B cell (primary cell): ENCODE measurements around the gene YIPF5. TPM values are rescaled to one million over a fixed set of nuclear protein-coding genes. Genes with fewer than 3 reads are reported as not detected.

ENCODE experiments used
- ATAC-seq: fragments of 200-7000 bp; cut with Tn5 transposase; one replicate; pipeline ENCODE4 v1.10.0; 2021; ENCODE audit warnings: low read depth, mild to moderate bottlenecking, moderate number of reproducible peaks, moderate library complexity
- CTCF ChIA-PET: fragments of 350-600 bp; sonication (Branson Sonifier 250); formaldehyde crosslinking; loops from one replicate; lab custom pipeline; 2021; ENCODE audit warnings: antibody characterized with exemption, inconsistent platforms; lab: Charles Lee
- POLR2A ChIA-PET: fragments of 350-600 bp; sonication (Branson Sonifier 250); formaldehyde crosslinking; loops from one replicate; lab custom pipeline; 2021; ENCODE audit warnings: antibody characterized with exemption; lab: Charles Lee
- DNase-seq: peaks from one replicate; pipeline ENCODE4 v3.0.0; 2013
- H2AFZ ChIP-seq: 2 replicates; pipeline ENCODE4 v1.6.1; 2012; ENCODE audit warnings: mild to moderate bottlenecking, low read depth, low read length; ENCODE audit not compliant: insufficient read depth, poor library complexity, severe bottlenecking
- H3K27ac ChIP-seq, 2 donors: 1 replicate in 1 of 2; 2 replicates in 1 of 2; pipeline ENCODE4 v1.5.1; 2012 to 2013; ENCODE audit warnings: low read length in 2 of 2, mild to moderate bottlenecking in 2 of 2, moderate library complexity in 1 of 2
- H3K27me3 ChIP-seq, 4 experiments: fragments of 200-600 bp in 1 of 4; sonication (generic) in 1 of 4; replicated peaks in 1 of 4; 1 replicate in 2 of 4; 2 replicates in 2 of 4; pipeline versions ENCODE4 v1.6.1 to v1.7.0; 2013 to 2016; ENCODE audit warnings: low read length in 3 of 4, mild to moderate bottlenecking in 2 of 4, mixed read lengths in 1 of 4, moderate library complexity in 1 of 4; ENCODE audit not compliant: insufficient read depth in 4 of 4, control insufficient read depth in 3 of 4; ENCODE audit errors: control extremely low read depth in 1 of 4
- H3K36me3 ChIP-seq, 2 experiments: replicated peaks in 1 of 2; 1 replicate in 1 of 2; 2 replicates in 1 of 2; pipeline versions ENCODE4 v1.6.1 to v1.7.1; 2013; ENCODE audit warnings: low read length in 1 of 2; ENCODE audit not compliant: insufficient read depth in 2 of 2, control insufficient read depth in 1 of 2; ENCODE audit errors: control extremely low read depth in 1 of 2, extremely low read depth in 1 of 2
- H3K4me1 ChIP-seq, 2 donors: fragments of 200-600 bp in 1 of 2; sonication (generic) in 1 of 2; 1 replicate in 1 of 2; 2 replicates in 1 of 2; pipeline versions ENCODE4 v1.5.1 to v1.6.1; 2013 to 2017; ENCODE audit warnings: low read length in 2 of 2; ENCODE audit not compliant: control insufficient read depth in 2 of 2, insufficient read depth in 2 of 2
- H3K4me2 ChIP-seq: replicated peaks from 2 replicates; pipeline ENCODE3; 2012; ENCODE audit warnings: mild to moderate bottlenecking, low read depth, low read length; ENCODE audit not compliant: poor library complexity, severe bottlenecking
- H3K4me3 ChIP-seq, 5 experiments: fragments of 200-600 bp in 1 of 5; sonication (generic) in 1 of 5; 1 replicate in 3 of 5; 2 replicates in 2 of 5; pipeline versions ENCODE4 v1.5.1 to v1.7.0; 2011 to 2016; ENCODE audit warnings: low read length in 4 of 5, mild to moderate bottlenecking in 4 of 5, low read depth in 2 of 5, control low read depth in 1 of 5, moderate library complexity in 1 of 5; ENCODE audit not compliant: insufficient read depth in 1 of 5; ENCODE audit errors: control extremely low read depth in 1 of 5, extremely low read depth in 1 of 5
- H3K79me2 ChIP-seq: fragments of 200-600 bp; sonication (generic); one replicate; pipeline ENCODE4 v1.6.0; 2016; ENCODE audit warnings: low read length; ENCODE audit not compliant: control insufficient read depth, insufficient read depth
- H3K9ac ChIP-seq: fragments of 200-600 bp; sonication (generic); 2 replicates; pipeline ENCODE4 v1.6.1; 2017; ENCODE audit warnings: mild to moderate bottlenecking, low read length, moderate library complexity
- H3K9me3 ChIP-seq, 3 donors: one replicate each; pipeline versions ENCODE4 v1.6.1 to v1.7.1; 2013; ENCODE audit warnings: low read length in 2 of 3; ENCODE audit not compliant: control insufficient read depth in 2 of 3, insufficient read depth in 1 of 3; ENCODE audit errors: control extremely low read depth in 1 of 3
- H4K20me1 ChIP-seq: 2 replicates; pipeline ENCODE4 v1.6.0; 2012; ENCODE audit warnings: mild to moderate bottlenecking, low read length; ENCODE audit not compliant: insufficient read depth, control insufficient read depth, poor library complexity, severe bottlenecking
- H3K27ac Mint-ChIP-seq: one replicate; pipeline ENCODE4 v1.8.0; 2021; ENCODE audit warnings: mixed read lengths
- H3K27me3 Mint-ChIP-seq: one replicate; pipeline ENCODE4 v1.8.0; 2021; ENCODE audit warnings: mixed read lengths
- H3K4me1 Mint-ChIP-seq: one replicate; pipeline ENCODE4 v1.8.0; 2021; ENCODE audit warnings: mixed read lengths
- H3K4me3 Mint-ChIP-seq: one replicate; pipeline ENCODE4 v1.8.0; 2021; ENCODE audit warnings: mixed read lengths
- H3K9me3 Mint-ChIP-seq: one replicate; pipeline ENCODE4 v1.8.0; 2022; ENCODE audit warnings: mixed read lengths; ENCODE audit not compliant: insufficient read depth
- CTCF ChIP-seq: fragments of 200-600 bp; IDR thresholded peaks from one replicate; pipeline ENCODE4 v1.8.0; 2022; ENCODE audit warnings: antibody characterized with exemption, mild to moderate bottlenecking
- EZH2 ChIP-seq: IDR thresholded peaks from 2 replicates; pipeline ENCODE4 v1.6.1; 2012; ENCODE audit warnings: borderline replicate concordance, low read depth, mild to moderate bottlenecking, moderate library complexity, low read length; ENCODE audit not compliant: insufficient read depth, poor library complexity, severe bottlenecking
- WGBS: methylation state at CpG from one replicate; pipeline ENCODE4 v1.1.5; 2013; ENCODE audit warnings: missing lambda C conversion rate; ENCODE audit not compliant: insufficient coverage; 5-methylcytosine and 5-hydroxymethylcytosine counted together
- intact Hi-C: fragments of 100-400 bp; cut with micrococcal nuclease; formaldehyde crosslinking; loops from one replicate; pipeline ENCODE4 v1.10.0; 2022
- polyA plus RNA-seq: library from polyadenylated mRNA; depleted of rRNA; stranded (reverse); fragments of >200 nt; gene quantifications from 2 replicates; pipeline ENCODE4 v1.2.3, GENCODE V29; 2012
- total RNA-seq, 2 donors: library from RNA; stranded (reverse); fragments of 120-200 nt in 1 of 2; gene quantifications; 1 replicate in 1 of 2; 2 replicates in 1 of 2; pipeline versions ENCODE4 v1.2.3 to v1.2.4, GENCODE V29; 2013 to 2022

YIPF5 gene
- total and polyA plus RNA-seq, 2 donors (not counting 1 experiment from before 2014, with no cell fraction given), result 7.2 to 24.0 TPM

DNA sequence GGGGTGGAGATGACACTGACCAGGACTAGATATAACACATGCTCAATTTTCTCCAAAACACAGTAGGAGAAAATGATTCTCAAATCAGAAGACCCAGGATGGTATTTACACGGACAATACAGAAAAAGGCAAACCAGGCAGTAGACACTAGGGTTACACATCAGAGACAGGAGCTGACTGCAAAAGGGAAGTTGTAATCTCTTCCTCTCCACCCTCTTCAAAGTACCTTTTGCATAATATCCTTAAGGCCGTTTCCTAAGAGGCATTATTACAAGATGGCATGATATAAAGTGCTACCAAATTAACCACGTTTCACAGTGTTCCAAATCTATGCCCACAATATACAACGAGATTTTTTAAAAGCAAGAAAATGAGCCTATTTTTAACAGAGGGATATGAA lies 39.2 kb downstream of the YIPF5 start:
- Histone ChIP-seq H3K4me1 (no peaks in the 10 kb centered on the region), H4K20me1 (no peaks in the 10 kb centered on the region), H3K36me3 (no peaks in the 10 kb centered on the region), H3K9ac (no peak overlapping the region), H3K27me3 (no peaks in the 10 kb centered on the region), H3K79me2 (no peaks in the 10 kb centered on the region), H3K4me3 (no peak overlapping the region), H3K4me2 (no peak overlapping the region), H3K9me3 (no peaks in the 10 kb centered on the region), H3K27ac (no peak overlapping the region), H2AFZ (no peak overlapping the region)
- H3K27ac Mint-ChIP-seq, result no peak overlapping the region
- intact Hi-C loops, result no loop called here
- TF ChIP-seq CTCF, result no peak
- no peak for TF ChIP-seq EZH2
- WGBS, result no CpG with 5 or more reads among the region's 4 CpGs
- H3K4me1 Mint-ChIP-seq, result no peaks in the 10 kb centered on the region
- peaks cover 9% of the 10 kb centered on the region for H3K27me3 Mint-ChIP-seq
- no peak for ATAC-seq
- POLR2A ChIA-PET, result no interaction called here
- no peaks in the 10 kb centered on the region for H3K9me3 Mint-ChIP-seq
- H3K4me3 Mint-ChIP-seq, result no peak overlapping the region
- CTCF ChIA-PET, result no interaction called here
- DNase-seq, result no peak

- no peaks in the 10 kb centered on the region for H3K9me3 ChIP-seq
- H3K4me2 ChIP-seq, result no peak overlapping the region
- Mint-ChIP-seq H3K27me3 (peaks cover 3% of the 10 kb centered on the region), H3K4me3 (no peak overlapping the region), H3K9me3 (no peaks in the 10 kb centered on the region), H3K27ac (no peak overlapping the region), H3K4me1 (no peaks in the 10 kb centered on the region)
- no peaks in the 10 kb centered on the region for H4K20me1 ChIP-seq
- 100% methylated on average over 2 of the region's 4 CpGs for WGBS
- no peaks in the 10 kb centered on the region for H3K27me3 ChIP-seq
- no peak for ATAC-seq
- H2AFZ ChIP-seq, result no peak overlapping the region
- H3K9ac ChIP-seq, result no peak overlapping the region
- ChIA-PET CTCF (no interaction called here), POLR2A (no interaction called here)
- no peak overlapping the region for H3K4me3 ChIP-seq
- TF ChIP-seq CTCF (no peak), EZH2 (no peak)
- intact Hi-C loops, result no loop called here
- no peak overlapping the region for H3K27ac ChIP-seq
- no peaks in the 10 kb centered on the region for H3K36me3 ChIP-seq
- H3K4me1 ChIP-seq, result no peaks in the 10 kb centered on the region
- DNase-seq, result no peak
- no peaks in the 10 kb centered on the region for H3K79me2 ChIP-seq
Observed at GRCh38 chr5:144130306-144130705, 40.2 kb downstream of the YIPF5 start.
